ENCODE data around the gene PRKAG2.
A peak's percentile ranks its signal among the peaks of the same experiment; 100 is the strongest.

Gene PRKAG2

DNA sequence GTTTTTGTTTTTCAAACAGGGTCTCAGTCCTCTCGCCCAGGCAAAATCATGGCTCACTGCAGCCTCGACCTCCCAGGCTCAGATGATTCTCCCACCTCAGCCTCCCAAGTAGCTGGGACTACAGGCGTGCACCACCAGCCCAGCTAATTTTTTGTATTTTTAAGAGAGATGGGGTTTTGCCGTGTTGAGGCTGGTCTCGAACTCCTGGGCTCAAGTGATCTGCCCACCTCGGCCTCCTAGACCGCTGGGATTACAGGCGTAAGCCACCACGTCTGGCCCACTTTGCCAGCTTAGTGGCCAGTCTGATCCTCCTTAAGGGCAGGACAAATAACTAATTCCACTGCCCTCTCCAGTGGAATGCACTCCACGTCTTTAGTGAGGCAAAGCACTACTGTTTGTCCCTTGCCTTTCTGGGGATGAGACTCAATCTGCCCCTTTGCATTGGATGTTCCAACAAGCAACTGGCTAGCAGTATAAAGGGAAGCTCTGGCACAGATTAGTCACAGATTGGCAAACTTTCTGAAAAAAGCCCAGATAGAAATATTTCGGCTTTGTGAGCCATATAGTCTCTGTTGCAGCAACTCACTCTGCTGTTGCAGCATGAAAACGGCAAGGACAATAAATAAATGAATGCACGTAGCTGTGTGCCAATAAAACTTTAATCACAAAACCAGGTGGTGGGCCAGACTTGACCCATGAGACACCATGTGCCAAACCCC, 213.4 kb downstream of the PRKAG2 start:
- no peak for DNase-seq

DNA sequence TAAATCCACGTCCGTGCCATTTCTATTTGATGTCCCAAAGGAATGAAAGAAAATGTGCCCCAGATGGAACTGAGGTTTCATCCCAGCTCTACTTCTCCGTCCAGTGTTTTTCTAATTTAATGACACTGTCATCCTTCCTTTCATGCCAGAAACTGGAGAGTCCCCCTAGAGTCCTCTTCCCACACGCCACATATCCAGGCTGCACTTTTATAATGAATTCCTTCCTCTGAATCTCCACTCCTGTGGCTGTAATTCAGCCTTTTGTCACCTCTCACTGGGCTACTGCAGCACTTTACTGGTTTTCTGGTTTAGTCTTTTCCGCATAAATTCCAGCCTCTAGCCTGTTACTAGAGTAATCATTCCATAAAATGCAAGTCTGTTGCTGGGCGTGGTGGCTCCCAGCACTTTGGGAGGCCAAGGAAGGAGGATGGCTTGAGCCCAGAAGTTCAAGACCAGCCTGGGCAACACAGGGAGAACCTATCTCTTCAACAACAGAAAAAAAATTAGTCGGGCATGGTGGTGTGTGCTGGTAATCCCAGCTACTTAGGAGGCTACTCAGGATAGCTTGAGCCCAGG, 214.6 kb downstream of the PRKAG2 start:
- no peak for DNase-seq

DNA sequence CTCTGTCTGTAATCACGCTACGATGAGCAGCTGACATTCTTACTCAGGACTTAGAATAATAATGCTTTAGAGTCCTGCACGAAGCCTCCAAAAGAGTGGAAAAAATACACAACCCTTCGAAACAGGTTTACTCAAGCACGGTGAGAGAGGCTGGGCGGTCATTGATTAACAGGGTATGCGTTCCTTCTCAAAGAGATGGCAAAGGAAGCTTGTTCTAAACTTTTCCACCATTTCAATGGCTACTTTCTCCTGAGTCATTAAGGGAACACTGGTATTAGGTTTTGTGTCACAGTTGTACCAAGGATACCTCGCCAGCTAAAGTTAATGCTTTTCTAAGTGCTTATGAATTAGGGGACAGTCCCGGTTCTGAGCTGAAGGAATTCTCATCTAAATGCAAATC, 215.3 kb downstream of the PRKAG2 start:
- DNase-seq: no peak

DNA sequence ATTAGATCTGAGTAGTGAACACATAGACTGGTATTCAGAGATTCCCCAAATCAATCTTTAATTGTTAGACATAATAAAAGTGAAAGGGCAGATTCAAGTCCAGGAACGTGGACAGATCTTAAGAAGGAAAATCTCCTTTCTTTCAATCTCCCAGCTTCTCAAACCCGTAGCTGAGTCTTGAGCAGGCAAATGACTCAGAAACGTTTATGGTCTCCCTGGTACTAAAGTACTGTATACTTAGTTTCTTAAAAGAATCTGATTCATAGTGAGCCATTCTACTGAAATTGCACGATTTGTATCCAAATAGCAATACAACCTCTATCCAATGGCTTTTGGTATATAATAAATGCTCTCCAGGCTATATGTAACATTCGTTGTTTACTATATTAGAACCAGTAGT, 216.8 kb downstream of the PRKAG2 start:
- no peak for DNase-seq

DNA sequence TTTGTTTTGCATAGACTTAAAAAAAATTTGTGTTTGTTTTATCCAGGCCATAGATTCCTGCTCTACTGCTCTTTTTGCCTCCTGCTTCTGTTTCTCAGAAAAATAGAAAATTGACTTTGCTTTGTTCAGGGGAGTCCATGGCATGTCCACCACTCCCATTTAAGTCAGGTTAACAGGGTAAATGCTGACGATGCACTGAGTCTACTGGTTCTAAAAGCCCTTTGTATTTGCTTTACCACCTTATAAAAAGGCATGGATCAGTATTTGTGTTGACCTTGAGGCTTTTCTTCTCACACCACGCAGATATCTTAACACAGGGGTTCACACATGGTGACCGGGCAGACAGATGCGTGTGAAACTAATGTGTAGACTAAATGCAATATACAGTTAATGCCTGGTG, 217.7 kb downstream of the PRKAG2 start:
- DNase-seq: no peak

DNA sequence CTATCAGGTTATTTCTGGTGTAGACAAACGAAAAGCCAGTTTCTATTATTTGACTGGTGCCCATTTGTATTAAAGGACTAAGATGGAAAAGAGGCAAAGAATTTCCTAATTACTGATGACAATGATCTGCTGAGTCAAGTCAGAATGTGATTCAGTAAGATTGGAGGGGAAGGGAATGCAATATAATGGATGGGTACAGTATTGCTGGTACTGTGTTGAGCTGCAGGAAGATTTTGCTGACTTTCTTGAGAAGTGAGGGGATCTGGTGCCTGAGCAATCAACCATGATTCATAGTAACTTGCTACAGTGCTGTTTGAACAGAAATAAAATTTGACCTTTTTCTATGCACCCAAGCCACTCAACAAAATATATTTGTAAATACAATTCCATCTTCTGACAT, 218.1 kb downstream of the PRKAG2 start:
- no peak for DNase-seq

DNA sequence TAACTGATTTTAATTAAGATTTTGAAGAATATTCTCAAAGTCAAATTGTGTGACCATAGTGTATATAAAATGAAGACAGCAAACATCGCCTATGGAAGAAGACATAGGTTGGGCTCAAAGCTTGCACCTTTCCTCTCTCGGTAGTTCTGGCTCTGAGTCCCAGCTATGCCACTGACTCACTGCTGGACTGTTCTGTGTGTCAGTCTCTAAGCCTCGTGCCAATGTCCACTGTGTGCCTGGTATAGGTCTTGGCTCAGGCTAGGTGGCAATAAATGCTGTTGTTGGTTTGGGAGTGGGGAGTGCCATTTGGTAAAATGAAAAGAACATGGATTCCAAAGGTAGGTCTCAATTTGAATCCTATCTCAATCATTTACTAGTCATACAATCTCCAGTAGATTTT, 219.7 kb downstream of the PRKAG2 start:
- no peak for DNase-seq

DNA sequence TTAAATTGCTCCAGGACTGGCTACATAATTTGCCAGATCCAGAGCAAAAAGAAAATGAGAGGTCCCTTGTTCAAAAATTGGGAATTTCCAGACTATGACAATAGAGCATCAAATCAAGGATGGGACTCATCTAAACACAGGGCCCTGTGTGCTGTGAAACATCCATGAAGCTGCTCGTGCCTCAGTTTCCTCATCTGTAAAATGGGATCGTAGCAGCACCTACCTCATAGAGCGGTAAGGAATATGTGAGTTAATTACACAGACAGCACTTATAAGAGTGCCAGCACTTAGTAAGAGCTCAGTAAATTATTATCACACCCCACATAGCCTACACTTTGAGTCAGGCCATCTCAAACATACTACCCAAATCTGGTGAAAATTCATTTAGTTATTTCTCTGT, 221.4 kb downstream of the PRKAG2 start:
- DNase-seq: no peak

DNA sequence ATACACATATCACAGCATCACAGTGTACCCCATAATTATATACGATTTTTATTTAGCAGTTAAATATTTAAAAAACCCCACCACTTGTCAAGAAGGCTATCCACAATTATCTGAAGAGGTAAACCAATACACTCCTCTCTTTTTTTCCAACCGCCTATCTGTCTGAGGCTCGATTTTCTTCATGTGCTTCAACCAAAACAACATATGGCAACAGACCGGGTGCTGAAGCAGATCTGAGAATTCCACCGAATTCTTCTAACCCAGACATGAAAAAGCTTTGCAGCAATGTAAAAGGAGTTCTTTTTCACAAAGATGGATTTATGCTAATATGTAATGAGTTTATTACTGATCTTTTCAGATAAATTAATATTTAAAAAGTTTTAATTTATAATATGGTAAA, 224.8 kb downstream of the PRKAG2 start:
- no peak for DNase-seq

DNA sequence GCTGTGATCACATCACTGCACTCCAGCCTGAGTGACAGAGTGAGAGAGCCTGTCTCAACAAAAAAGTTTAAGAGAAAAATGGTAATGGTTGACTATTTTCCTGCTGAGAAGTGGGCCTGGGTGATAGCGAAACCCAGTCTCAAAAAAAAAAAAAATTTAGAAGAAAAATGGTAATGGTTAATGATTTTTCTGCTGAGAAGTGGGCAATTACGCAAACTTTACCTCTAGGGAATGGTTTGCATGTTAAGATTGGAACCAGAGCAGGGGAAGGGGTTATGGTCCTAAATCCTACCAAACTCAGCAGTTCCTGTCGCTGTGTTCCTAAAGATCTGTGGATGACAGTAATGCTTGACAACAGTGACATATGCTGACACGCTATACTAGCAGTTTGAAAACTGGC, 226.8 kb downstream of the PRKAG2 start:
- no peak for DNase-seq

DNA sequence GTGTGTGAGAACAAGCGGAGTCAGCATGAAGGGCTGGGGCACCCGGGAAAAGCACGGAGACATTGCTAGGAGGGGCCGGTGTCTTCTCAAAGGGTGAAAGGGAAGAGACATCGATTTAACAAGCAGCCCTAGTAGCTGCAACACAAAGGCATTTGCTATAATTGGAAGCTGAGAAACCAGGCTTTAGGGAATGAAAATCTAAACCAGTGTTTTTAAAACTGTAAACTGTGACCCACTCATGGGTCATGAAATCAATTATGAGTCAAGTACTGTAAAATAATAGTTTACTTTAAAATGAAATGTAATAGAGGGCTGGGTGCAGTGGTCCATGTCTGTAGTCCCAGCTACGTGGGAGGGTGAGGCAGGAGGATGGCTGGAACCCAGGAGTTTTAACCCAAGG, 228.5 kb downstream of the PRKAG2 start:
- DNase-seq: no peak

DNA sequence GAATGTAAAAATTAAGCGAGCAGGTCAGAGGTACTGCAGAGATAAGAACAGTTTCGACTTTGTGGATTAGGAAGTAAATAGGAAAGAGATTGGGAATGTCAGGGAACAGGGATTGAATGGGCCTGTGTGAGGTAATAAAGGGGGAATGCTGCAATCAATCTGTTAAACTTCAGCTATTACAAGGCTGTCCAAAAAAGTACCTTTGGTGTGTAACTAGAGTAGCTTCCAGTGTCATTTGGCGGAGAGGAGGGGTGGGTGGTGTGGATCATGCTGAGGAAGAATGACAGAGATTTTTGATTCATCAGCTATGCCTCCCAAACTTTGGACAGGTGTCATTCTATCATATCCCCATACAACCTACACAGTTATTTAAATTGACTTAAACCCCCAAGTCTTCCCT, 229.0 kb downstream of the PRKAG2 start:
- no peak for DNase-seq

DNA sequence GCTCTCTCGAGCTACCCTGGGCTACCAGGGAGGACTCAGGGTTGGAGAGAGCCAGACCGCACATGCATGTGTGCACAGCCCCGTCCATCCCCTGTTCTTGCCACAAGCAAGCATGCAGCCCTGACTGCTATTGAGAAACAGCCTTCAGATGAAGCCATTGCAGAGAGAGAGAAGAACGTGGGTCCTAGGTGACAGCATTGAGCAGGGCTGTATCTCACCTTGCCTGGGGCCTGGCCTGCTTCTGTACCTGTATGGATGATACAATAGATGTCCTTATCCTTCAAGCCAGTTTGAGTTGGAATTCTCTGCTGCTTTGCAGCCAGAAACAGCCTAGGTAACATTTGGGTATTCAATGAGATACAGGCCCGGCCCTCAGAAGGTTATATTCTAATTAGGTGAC, 229.9 kb downstream of the PRKAG2 start:
- no peak for DNase-seq

DNA sequence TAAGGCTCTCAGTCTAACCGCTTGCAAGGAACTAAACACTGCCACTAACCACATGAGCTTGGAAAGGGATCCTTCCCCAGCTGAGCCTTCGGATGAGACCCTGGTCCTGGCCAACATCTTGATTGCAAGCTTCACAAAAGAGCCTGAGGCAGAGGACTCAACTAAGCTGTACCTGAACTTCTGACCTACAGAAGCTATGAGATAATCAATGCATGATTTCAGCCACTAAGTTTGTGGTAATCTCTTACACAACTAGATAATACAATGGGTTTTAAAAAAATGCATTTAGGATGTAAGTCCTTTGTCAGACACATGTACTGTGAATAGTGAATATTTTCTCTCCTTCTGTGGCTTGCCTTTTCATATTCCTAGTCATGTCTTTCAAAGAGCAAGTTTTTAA, 231.6 kb downstream of the PRKAG2 start:
- DNase-seq: no peak

DNA sequence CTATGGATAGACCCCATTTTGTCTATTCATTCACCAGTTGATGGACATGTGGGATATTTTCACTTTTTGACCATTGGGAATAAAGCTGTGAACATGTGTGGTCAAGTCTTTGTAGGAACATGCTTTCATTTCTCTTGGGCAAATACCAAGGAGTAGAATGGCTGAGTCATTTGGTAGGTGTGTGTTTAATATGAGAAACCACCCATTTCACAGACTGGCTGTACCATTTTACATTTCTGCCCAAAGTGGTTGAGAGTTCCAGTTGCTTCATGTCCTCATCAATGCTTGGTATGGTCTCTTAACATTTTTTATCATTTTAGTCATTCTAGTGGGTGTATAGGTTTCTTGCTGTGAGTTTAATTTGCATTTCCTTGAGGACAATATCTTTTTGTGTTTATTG, 232.4 kb downstream of the PRKAG2 start:
- no peak for DNase-seq

DNA sequence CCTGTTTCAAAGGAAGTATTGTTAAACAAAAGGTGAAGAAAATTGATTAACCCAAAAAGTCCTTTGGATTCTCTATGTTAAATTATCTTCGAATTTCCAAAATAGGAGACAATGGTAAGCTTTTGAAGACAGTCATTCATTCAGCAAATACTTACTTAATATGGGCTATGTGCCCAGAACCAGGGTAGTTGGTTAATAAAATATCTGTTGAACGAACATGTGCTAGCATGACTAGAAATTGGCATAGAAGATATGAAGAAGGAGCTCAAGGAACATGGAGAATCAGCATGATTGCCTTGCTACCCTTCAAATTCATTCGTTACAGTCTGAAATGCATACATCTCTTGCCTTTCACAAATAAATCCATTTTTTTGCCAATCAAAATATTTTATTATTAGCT, 234.2 kb downstream of the PRKAG2 start:
- DNase-seq: no peak

DNA sequence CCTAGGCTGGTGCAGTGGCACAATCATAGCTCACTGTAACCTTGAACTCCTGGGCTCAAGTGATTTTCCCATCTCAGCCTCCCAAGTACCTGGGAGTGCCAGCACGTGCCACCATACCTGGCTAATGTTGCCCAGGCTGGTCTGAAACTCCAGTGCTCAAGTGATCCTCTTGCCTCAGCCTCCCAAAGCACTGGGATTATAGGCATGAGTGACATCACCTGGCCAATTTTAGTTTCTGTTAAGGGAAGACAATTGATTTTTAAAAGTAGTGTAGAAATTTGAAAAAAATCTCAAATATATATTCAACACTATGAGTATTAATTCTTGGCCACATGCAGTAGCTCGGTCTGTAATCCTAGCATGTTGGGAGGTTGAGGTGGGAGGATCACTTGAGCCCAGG, 235.3 kb downstream of the PRKAG2 start:
- no peak for DNase-seq

DNA sequence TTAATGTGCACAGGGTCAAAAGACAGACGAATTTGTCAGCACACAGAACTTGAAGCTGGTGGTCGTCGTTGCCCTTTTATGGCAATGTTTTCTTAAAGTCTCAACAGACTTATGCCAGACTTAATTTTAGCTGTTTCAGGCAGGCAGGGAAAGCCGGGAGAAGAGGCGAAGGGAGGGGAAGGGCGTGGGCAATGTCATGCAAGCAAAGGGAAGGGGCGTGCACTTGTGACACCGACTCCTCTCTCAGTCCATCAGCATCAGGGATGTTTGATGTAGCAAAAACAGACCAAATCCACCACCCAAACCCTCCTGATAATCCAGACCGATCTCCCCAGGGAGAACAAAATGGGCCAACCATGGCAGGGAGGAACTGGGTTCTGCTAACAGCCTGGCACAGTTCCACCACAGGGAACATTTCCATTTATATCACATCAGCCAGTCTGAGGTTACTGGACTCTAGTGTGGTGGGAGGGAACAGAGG, 239.1 kb downstream of the PRKAG2 start:
- DNase-seq: no peak

DNA sequence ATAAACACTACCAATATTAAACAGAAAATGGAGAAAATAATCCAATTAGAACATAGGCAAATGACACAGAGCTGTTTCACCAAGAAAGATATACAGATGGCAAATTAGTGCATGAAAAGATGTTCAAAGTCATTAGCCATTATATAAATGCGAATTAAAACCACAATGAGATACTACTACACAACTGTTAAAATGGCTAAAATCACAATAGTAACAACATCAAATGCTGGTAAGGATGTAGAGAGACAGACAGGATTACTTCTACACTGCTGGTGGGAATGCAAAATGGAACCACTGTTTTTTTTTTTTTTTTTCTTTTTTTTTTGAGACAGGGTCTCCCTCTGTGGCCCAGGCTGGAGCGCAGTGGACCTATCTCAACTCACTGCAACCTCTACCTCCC, 242.3 kb downstream of the PRKAG2 start:
- DNase-seq: no peak

DNA sequence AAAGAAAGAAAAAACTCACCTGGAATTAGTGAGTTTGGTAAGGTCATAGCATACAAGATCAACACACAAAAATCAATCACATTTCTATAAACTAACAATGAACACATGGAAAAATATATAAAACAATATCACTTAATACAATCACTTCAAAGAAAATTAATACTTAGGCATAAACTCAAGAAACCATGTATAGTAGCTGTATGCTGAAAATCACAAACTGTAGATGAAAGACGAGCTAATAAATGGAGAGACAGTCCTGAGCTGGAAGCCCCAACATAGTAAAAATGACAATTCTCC, 243.5 kb downstream of the PRKAG2 start:
- DNase-seq: no peak

DNA sequence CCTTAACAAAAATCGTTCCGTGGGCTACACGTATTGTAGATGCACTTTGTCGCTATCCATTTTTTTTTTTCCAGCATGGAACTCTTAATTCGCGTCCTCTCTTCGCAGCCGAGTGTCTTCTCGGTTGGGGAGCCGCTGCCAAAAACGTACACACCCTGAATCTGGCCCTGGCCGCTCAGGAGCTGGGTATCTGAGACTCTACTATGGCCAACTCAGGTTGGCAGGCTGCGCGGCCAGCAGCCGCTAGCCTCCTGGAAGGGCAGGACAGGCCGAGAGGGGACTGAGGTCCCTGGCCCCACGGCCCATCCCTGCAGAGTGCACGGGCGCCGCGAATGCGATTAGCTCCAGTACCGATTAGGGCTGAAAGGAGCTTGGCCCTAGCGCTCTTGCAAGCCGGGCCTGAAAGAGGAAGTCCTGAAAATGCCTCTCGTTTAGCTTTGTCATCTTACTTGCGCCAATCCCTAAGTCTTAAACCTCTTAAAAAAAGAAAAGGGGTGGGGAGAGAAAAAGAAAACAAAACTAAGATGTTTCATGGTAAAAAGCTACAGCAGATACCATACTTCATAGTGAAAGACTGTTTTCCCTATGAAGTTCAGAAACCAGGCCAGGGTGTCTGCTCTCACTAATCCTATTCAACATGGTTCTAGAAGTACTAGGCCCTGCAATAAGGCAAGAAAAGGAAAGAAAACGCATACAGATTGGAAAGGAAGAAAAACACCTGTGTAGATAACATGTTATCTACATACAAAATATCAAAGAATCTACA, 244.0 kb downstream of the PRKAG2 start:
- peak; percentile 66 for DNase-seq

DNA sequence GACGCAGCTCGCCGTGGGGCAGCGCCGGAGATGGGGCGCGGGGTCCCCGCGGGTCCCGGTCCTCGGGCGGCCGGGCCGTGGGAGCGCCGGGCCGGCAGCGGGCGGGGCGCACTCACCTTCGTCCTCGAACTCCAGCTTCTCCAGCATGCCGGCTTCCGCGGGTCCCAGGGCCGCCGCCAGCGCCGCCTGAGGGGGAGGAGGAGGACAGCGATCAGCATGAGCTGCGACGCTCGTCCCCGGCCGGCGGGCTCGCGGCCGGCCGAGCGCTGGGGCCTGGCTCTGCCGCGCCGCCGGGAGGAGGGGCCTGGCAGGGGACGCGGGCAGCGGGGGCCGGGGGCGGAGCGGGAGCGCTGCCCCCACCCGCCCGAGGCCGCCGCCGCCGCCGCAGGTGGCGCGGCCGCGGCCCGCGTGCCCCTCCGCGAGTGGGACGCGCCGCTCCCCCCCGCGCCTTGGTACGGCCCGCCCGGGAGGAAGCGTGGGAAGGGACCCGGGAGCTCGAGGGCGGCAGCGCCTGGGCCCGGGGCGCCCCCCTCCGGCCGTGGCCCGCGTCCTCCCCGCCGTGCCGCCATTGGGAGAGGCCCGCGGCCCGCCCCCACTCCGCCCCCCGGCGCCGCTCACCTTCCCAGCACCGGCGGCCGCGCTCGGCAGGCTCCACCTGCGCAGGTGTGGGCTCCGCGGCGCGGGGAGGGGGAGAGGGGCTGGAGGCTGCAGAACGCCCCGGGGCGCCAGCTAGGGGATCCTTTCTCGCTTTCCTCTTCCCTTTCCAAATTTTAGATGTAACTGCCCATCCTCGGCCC, 244.8 kb downstream of the PRKAG2 start:
- peak; percentile 88 for DNase-seq

DNA sequence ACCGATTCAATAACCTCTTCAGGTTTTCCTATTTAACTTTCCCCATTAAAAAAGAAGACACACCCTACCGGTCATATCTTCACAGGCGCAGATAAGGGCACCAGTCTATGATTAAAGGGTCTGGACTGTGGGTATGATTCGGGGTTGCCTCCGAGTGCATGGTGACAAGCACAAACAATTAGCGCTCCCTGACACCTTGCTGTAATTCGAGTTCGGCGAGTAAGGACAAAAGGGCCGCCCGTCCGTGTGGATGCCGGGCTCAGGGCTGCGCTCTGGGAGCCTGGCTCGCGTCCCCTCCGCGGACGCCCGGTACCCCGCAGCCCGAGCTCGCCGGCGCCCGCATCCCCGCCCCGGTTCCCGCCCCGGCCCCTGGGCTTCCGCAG, 245.4 kb downstream of the PRKAG2 start:
- no peak for DNase-seq
